ENCODE measurements around the gene TMEM247.

The TMEM247 gene

GRCh38 chr2:46436800-46437199, 42.6 kb upstream of the TMEM247 start:
- H3K27me3 ChIP-seq (ENCODE audit: control insufficient read depth, low read length) = peaks cover 11% of the 10 kb centered on the region
- H3K9me2 ChIP-seq (replicated peaks; ENCODE audit: control insufficient read depth, low read length) = no peaks in the 10 kb centered on the region
- no peak overlapping the region for H3K4me3 ChIP-seq (ENCODE audit: low read length)
- no peak overlapping the region for H3K27ac ChIP-seq (ENCODE audit: low read depth, low read length)
- H4K20me1 ChIP-seq (ENCODE audit: control insufficient read depth, insufficient read depth, low read depth, low read length) = no peaks in the 10 kb centered on the region
- TF ChIP-seq CTCF (IDR thresholded peaks at IDR 0.05; ENCODE audit: low read depth, low read length, poor library complexity, severe bottlenecking) = no peak
- H3K4me1 ChIP-seq (ENCODE audit: control insufficient read depth, low read length) = no peaks in the 10 kb centered on the region; the same call in 1 of the 2 replicates
- H3F3A ChIP-seq (ENCODE audit: control insufficient read depth, insufficient read depth) = no peaks in the 10 kb centered on the region
- no peak overlapping the region for H3K4me2 ChIP-seq (ENCODE audit: low read length)
- H3K79me2 ChIP-seq (ENCODE audit: control insufficient read depth, low read length) = no peaks in the 10 kb centered on the region
- H3K9me3 ChIP-seq (ENCODE audit: control insufficient read depth, insufficient read depth, low read length) = no peaks in the 10 kb centered on the region
- no peaks in the 10 kb centered on the region for H3K36me3 ChIP-seq (ENCODE audit: control insufficient read depth, low read length)

DNA sequence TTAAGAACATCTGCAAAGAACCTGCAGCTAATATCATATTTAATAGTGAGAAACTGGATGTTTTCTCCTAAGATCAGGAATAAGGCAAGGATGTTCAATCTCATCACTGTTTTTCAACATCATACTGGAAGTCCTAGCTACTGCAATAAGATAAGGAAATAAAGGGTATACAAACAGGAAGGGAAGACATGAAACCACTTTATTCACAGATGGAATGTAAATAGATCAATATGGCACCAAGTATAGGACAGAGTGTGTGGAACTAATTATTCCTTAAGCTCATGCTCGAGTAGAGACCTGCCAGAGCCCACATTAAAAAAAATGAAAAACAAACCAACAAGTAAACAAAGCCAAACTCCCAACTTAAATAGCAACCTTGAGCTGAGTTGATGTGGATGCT, 41.3 kb upstream of the TMEM247 start:
- H3K4me1 ChIP-seq (ENCODE audit: control insufficient read depth, low read length) = no peaks in the 10 kb centered on the region; the same call in 1 of the 2 replicates
- H3K4me2 ChIP-seq (ENCODE audit: low read length) = no peak overlapping the region
- no peaks in the 10 kb centered on the region for H3K36me3 ChIP-seq (ENCODE audit: control insufficient read depth, low read length)
- no peaks in the 10 kb centered on the region for H4K20me1 ChIP-seq (ENCODE audit: control insufficient read depth, insufficient read depth, low read depth, low read length)
- no peak overlapping the region for H3K27ac ChIP-seq (ENCODE audit: low read depth, low read length)
- no peaks in the 10 kb centered on the region for H3K79me2 ChIP-seq (ENCODE audit: control insufficient read depth, low read length)
- TF ChIP-seq EZH2phosphoT487 (IDR thresholded peaks at IDR 0.05; ENCODE audit: borderline replicate concordance, low read length) (no peak), CTCF (IDR thresholded peaks at IDR 0.05; ENCODE audit: low read depth, low read length, poor library complexity, severe bottlenecking) (no peak)
- no peak overlapping the region for H3K4me3 ChIP-seq (ENCODE audit: low read length)
- no peaks in the 10 kb centered on the region for H3K9me2 ChIP-seq (replicated peaks; ENCODE audit: control insufficient read depth, low read length)
- H3K9me3 ChIP-seq (ENCODE audit: control insufficient read depth, insufficient read depth, low read length) = no peaks in the 10 kb centered on the region
- H3K27me3 ChIP-seq (ENCODE audit: control insufficient read depth, low read length) = peaks cover 10% of the 10 kb centered on the region
- H3F3A ChIP-seq (ENCODE audit: control insufficient read depth, insufficient read depth) = no peaks in the 10 kb centered on the region

GRCh38 chr2:46438794-46439193, 40.6 kb upstream of the TMEM247 start:
- no peak overlapping the region for H3K4me2 ChIP-seq (ENCODE audit: low read length)
- TF ChIP-seq EZH2phosphoT487 (IDR thresholded peaks at IDR 0.05; ENCODE audit: borderline replicate concordance, low read length) (no peak), CTCF (IDR thresholded peaks at IDR 0.05; ENCODE audit: low read depth, low read length, poor library complexity, severe bottlenecking) (no peak)

DNA sequence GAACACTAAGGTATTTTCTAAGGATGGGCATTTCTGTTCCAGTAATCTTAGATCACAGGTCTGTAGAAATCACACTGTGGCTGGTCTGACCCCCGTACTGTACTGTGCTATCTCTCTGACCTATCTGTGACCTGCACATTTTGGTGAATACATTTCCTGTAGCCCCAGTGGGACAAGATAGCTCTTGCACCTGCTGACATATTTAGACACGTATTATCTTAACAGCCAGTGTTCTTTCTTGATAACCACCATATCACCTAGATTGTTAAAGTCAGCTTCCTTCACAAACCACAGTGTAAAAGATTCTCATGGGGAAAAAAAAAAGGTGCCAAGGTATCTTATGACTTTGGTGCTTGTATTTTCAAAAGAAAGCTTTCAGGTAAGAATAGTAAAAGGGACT, 39.8 kb upstream of the TMEM247 start:
- Histone ChIP-seq H3K27me3 (ENCODE audit: control insufficient read depth, low read length) (peaks cover 10% of the 10 kb centered on the region), H3K27ac (ENCODE audit: low read depth, low read length) (no peak overlapping the region), H3K9me3 (ENCODE audit: control insufficient read depth, insufficient read depth, low read length) (no peaks in the 10 kb centered on the region), H3K9me2 (replicated peaks; ENCODE audit: control insufficient read depth, low read length) (no peaks in the 10 kb centered on the region), H3K79me2 (ENCODE audit: control insufficient read depth, low read length) (no peaks in the 10 kb centered on the region), H3K4me1 (ENCODE audit: control insufficient read depth, low read length) (no peaks in the 10 kb centered on the region; the same call in 1 of the 2 replicates), H3K36me3 (ENCODE audit: control insufficient read depth, low read length) (no peaks in the 10 kb centered on the region), H3F3A (ENCODE audit: control insufficient read depth, insufficient read depth) (no peaks in the 10 kb centered on the region), H3K4me3 (ENCODE audit: low read length) (no peak overlapping the region), H4K20me1 (ENCODE audit: control insufficient read depth, insufficient read depth, low read depth, low read length) (no peaks in the 10 kb centered on the region), H3K4me2 (ENCODE audit: low read length) (no peak overlapping the region)
- TF ChIP-seq CTCF (IDR thresholded peaks at IDR 0.05; ENCODE audit: low read depth, low read length, poor library complexity, severe bottlenecking) (no peak), EZH2phosphoT487 (IDR thresholded peaks at IDR 0.05; ENCODE audit: borderline replicate concordance, low read length) (no peak)

More at GRCh38 chr2:46438794-46439193, 40.6 kb upstream of the TMEM247 start:
- no peak overlapping the region for H3K27ac ChIP-seq (ENCODE audit: low read depth, low read length)
- peaks cover 10% of the 10 kb centered on the region for H3K27me3 ChIP-seq (ENCODE audit: control insufficient read depth, low read length)
- H3K9me2 ChIP-seq (replicated peaks; ENCODE audit: control insufficient read depth, low read length) = no peaks in the 10 kb centered on the region
- no peaks in the 10 kb centered on the region for H3K36me3 ChIP-seq (ENCODE audit: control insufficient read depth, low read length)
- H3K4me3 ChIP-seq (ENCODE audit: low read length) = no peak overlapping the region
- no peaks in the 10 kb centered on the region for H3K79me2 ChIP-seq (ENCODE audit: control insufficient read depth, low read length)
- H3K9me3 ChIP-seq (ENCODE audit: control insufficient read depth, insufficient read depth, low read length) = no peaks in the 10 kb centered on the region
- H3F3A ChIP-seq (ENCODE audit: control insufficient read depth, insufficient read depth) = no peaks in the 10 kb centered on the region
- H3K4me1 ChIP-seq (ENCODE audit: control insufficient read depth, low read length) = no peaks in the 10 kb centered on the region; the same call in 1 of the 2 replicates
- H4K20me1 ChIP-seq (ENCODE audit: control insufficient read depth, insufficient read depth, low read depth, low read length) = no peaks in the 10 kb centered on the region

Measured in DOHH2 (cell line).